Measurements from ENCODE around the gene RRM1.

DNA sequence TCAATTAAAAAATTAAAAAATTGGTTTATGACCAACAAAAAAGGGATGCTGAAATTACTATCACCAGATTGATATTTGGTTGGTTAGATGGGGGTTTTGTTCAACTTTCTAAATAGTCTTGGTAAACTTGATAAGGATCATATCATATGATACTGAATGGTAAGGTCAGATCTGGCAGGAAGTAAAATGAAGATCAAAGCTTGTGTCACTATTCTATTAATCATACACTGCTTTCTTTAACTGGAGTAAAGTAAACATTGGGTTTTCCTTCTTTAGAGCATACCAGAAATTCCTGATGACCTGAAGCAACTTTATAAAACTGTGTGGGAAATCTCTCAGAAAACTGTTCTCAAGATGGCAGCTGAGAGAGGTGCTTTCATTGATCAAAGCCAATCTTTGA is 40.2 kb downstream of the RRM1 start:
- TF ChIP-seq POLR2AphosphoS5 (IDR thresholded peaks at IDR 0.05): no peak
- TF ChIP-seq, protein P1, sequence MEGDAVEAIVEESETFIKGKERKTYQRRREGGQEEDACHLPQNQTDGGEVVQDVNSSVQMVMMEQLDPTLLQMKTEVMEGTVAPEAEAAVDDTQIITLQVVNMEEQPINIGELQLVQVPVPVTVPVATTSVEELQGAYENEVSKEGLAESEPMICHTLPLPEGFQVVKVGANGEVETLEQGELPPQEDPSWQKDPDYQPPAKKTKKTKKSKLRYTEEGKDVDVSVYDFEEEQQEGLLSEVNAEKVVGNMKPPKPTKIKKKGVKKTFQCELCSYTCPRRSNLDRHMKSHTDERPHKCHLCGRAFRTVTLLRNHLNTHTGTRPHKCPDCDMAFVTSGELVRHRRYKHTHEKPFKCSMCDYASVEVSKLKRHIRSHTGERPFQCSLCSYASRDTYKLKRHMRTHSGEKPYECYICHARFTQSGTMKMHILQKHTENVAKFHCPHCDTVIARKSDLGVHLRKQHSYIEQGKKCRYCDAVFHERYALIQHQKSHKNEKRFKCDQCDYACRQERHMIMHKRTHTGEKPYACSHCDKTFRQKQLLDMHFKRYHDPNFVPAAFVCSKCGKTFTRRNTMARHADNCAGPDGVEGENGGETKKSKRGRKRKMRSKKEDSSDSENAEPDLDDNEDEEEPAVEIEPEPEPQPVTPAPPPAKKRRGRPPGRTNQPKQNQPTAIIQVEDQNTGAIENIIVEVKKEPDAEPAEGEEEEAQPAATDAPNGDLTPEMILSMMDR (IDR thresholded peaks at IDR 0.05): no peak

Data from gastroesophageal sphincter (tissue), 3 donors.